ENCODE results near the gene MCM6.

Gene MCM6

DNA sequence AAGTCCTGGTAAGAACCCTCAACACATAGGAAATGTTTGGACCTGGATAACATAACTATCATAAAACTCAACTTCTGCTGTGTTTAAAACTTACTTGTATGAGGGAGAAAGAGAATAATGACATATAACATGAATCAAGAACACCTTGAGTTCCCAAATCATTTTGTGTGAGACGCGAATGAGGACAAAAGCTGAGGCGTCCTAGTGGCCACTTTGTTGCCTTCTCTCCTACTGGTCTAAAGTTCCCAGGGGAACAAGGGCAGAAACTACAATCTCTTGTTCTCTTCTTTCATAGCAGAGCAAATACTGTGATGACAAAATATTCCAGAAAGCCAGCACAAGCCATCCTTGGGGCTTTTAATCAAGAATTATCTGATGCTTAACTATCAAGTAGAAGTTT, 31.0 kb downstream of the MCM6 start:
- peaks cover 89% of the 10 kb centered on the region for H3K36me3 ChIP-seq
- H3K27ac ChIP-seq, result no peak overlapping the region
- DNase-seq, result no peak

DNA sequence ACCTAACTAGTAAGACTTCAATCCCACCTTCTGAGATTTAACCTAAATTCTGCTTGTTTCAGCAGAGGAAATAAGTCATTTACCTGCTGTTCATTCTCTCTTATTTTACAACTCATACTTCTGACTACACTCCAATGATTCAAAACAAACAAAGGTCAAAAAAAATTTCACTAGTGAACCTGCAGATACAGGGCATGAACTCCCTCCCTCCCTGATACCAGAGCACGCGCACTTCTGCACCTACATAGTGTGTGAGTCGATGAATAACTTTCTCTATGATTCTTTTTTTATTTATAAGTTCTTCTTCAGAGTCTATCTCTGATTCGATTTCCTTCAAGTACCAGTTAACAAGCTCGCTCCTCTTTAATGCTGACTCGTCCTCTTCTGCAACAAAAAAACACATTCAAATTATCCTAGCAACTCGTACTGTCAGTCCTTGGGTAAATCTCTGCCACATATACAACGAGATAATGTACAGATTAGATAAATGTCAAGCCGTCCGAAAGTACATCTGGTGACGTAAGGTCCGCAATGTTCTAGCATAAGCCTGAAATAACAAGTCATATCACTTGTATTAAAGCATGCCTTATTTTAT, 31.8 kb downstream of the MCM6 start:
- no peak overlapping the region for H3K27ac ChIP-seq
- no peaks in the 10 kb centered on the region for H3K27me3 ChIP-seq (ENCODE audit: insufficient read depth, low read depth, severe bottlenecking)
- no peak overlapping the region for H3K4me3 ChIP-seq (ENCODE audit: low read depth, low read length)
- no peaks in the 10 kb centered on the region for H3K9me3 ChIP-seq (ENCODE audit: severe bottlenecking)
- peaks cover 82% of the 10 kb centered on the region for H3K36me3 ChIP-seq
- DNase-seq, result no peak
- no peak for TF ChIP-seq CTCF (IDR thresholded peaks at IDR 0.05; ENCODE audit: low read depth, low read length)

More for the DNA sequence above, 31.0 kb downstream of the MCM6 start:
- H3K9me3 ChIP-seq (ENCODE audit: severe bottlenecking), result no peaks in the 10 kb centered on the region
- H3K27me3 ChIP-seq (ENCODE audit: insufficient read depth, low read depth, severe bottlenecking), result no peaks in the 10 kb centered on the region
- TF ChIP-seq CTCF (IDR thresholded peaks at IDR 0.05; ENCODE audit: low read depth, low read length), result no peak
- no peak overlapping the region for H3K4me3 ChIP-seq (ENCODE audit: low read depth, low read length)

GRCh38 chr2:135843671-135844070, 32.6 kb downstream of the MCM6 start:
- Histone ChIP-seq H3K27ac (no peak overlapping the region), H3K36me3 (peaks cover 78% of the 10 kb centered on the region), H3K27me3 (ENCODE audit: insufficient read depth, low read depth, severe bottlenecking) (no peaks in the 10 kb centered on the region), H3K9me3 (ENCODE audit: severe bottlenecking) (no peaks in the 10 kb centered on the region), H3K4me3 (ENCODE audit: low read depth, low read length) (no peak overlapping the region)
- no peak for TF ChIP-seq CTCF (IDR thresholded peaks at IDR 0.05; ENCODE audit: low read depth, low read length)
- no peak for DNase-seq

DNA sequence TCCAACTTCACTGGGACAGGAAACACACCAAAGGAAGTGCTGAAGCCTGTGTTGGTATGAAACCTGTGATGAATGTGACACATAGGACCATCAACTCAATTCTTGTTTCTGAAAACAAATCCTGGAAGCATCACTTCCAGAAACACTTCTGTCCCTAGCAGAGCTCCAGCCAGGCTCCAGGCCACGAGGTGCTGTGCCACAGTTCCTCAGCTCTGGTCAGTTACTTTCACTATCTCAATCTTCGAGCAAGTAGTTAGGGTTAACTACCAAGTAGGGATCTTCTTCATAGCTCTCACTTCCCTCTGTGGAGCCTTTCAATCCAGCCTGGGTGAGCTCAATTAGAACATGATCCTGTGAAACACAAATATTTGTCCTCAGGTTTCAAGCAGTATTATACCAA, 35.6 kb downstream of the MCM6 start:
- H3K27me3 ChIP-seq (ENCODE audit: insufficient read depth, low read depth, severe bottlenecking), result no peaks in the 10 kb centered on the region
- no peak overlapping the region for H3K4me3 ChIP-seq (ENCODE audit: low read depth, low read length)
- peak overlapping the region; percentile 38 for H3K27ac ChIP-seq
- no peaks in the 10 kb centered on the region for H3K9me3 ChIP-seq (ENCODE audit: severe bottlenecking)
- TF ChIP-seq CTCF (IDR thresholded peaks at IDR 0.05; ENCODE audit: low read depth, low read length), result no peak
- no peak for DNase-seq
- H3K36me3 ChIP-seq, result peaks cover 51% of the 10 kb centered on the region

DNA sequence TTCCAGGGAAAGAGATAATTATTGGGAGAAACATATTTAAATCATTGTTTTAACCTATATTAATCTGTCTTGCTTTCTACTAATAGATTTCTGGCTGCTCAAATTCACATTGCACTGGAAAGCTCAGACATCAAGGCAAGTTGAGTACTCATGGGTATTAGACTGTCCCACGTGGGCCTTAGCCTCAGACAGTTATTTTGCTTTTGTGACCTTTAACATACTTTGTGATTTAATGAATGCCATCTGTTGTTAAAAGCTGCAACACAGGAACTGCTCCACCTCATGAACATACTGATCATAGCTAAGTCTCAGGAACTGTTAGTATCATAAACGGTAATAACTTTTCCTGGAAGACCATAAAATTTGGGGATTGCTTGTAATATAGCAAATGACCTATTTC, 36.5 kb downstream of the MCM6 start:
- H3K9me3 ChIP-seq (ENCODE audit: severe bottlenecking), result no peaks in the 10 kb centered on the region
- peaks cover 42% of the 10 kb centered on the region for H3K36me3 ChIP-seq
- peak overlapping the region; percentile 38 for H3K27ac ChIP-seq
- H3K4me3 ChIP-seq (ENCODE audit: low read depth, low read length), result no peak overlapping the region
- TF ChIP-seq CTCF (IDR thresholded peaks at IDR 0.05; ENCODE audit: low read depth, low read length), result no peak
- no peaks in the 10 kb centered on the region for H3K27me3 ChIP-seq (ENCODE audit: insufficient read depth, low read depth, severe bottlenecking)
- DNase-seq, result peak; percentile 29

DNA sequence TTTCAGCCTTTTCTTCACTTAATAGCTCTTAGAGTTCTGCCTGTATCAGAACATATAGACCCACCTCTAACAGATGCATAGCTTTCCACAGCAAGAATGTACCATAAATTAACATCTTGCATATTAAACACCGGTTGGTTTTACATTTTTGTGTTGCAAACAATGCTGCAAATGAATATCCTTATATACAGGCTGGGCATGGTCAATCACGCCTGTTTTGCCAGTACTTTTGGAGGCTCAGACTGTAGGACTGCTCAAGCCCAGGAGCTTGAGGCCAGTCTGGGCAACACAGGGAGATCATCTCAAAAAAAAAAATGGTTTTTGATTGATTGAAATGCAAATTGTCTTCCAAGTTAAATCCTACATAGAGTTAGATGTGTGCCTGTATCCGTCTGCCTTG, 37.7 kb downstream of the MCM6 start:
- TF ChIP-seq CTCF (IDR thresholded peaks at IDR 0.05; ENCODE audit: low read depth, low read length), result no peak
- Histone ChIP-seq H3K9me3 (ENCODE audit: severe bottlenecking) (no peaks in the 10 kb centered on the region), H3K36me3 (peaks cover 30% of the 10 kb centered on the region), H3K4me3 (ENCODE audit: low read depth, low read length) (no peak overlapping the region), H3K27me3 (ENCODE audit: insufficient read depth, low read depth, severe bottlenecking) (no peaks in the 10 kb centered on the region), H3K27ac (no peak overlapping the region)
- no peak for DNase-seq
